GM21737 (cell line): ENCODE results near the gene RNF145.
"Not testable (repeated sequence)": the region's sequence is repeated elsewhere in the genome, so short reads cannot be mapped to it uniquely, and the experiment has no call there.

Experiments
- ATAC-seq: cut with Tn5 transposase; IDR thresholded peaks from one replicate; pipeline ENCODE4 v1.9.1; 2021; ENCODE audit warnings: mild to moderate bottlenecking, moderate library complexity; ENCODE audit not compliant: unreplicated experiment

RNF145 gene, protein sequence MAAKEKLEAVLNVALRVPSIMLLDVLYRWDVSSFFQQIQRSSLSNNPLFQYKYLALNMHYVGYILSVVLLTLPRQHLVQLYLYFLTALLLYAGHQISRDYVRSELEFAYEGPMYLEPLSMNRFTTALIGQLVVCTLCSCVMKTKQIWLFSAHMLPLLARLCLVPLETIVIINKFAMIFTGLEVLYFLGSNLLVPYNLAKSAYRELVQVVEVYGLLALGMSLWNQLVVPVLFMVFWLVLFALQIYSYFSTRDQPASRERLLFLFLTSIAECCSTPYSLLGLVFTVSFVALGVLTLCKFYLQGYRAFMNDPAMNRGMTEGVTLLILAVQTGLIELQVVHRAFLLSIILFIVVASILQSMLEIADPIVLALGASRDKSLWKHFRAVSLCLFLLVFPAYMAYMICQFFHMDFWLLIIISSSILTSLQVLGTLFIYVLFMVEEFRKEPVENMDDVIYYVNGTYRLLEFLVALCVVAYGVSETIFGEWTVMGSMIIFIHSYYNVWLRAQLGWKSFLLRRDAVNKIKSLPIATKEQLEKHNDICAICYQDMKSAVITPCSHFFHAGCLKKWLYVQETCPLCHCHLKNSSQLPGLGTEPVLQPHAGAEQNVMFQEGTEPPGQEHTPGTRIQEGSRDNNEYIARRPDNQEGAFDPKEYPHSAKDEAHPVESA

DNA sequence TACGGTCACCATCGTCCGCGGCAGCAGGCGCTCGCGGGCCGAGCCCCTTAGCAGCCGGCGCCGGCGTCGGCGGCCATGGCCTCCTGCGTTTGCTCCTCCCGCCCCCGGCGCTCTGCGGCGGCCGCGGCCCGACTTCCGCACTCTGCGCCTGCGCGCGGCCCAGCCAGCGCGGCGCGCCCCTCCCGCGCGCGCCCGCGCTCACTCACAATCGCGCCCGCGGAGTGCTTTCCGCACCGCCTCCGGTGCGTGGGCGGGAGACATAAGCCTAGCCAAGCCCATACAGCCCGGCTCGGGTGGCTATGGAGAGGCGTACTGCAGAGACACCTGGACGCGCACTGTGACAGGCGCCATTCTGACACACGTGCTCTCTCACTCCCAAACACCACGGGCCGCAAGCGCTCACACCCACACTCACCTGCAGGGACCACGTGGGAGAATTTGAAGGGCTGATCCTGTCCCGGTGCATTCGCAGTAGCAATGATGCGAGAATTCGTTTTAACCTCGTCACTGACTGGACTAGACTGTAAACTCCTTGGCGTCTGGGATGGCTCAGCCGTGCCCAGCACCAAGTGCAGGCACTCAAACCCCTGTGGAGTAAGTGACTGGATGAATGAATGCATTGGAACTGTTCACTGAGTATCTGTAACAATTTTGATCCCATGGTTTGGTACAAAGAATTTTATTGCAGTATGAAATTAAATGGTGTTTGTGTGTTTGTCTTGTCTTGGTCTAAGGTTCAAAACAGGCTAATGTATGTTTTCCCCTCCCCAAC is at the start of gene RNF145:
Gene RNF145, minus strand, starts transcription at position 116 of the 772 bp plus-strand sequence. CDS start 5,936 bp downstream, outside the sequence.
- peak; percentile 61 for ATAC-seq

DNA sequence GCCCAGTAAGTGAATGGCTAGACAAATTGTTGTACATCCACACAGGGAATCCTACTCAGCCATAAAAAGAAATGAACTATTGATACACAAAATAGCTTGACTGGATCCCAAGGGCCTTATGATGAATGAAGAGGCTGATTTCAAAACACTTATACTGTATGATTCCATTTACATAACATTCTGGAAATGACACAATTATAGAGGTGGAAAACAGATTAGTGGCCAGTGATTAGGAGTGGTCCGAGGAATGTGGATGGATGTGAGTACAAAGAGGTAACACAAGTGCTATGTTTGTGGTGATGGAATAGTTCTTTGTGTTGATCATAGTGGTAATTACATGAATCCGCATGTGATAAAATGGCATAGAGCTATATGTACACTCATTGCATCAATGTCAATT is 49.0 kb upstream of the RNF145 start:
- ATAC-seq = no peak

DNA sequence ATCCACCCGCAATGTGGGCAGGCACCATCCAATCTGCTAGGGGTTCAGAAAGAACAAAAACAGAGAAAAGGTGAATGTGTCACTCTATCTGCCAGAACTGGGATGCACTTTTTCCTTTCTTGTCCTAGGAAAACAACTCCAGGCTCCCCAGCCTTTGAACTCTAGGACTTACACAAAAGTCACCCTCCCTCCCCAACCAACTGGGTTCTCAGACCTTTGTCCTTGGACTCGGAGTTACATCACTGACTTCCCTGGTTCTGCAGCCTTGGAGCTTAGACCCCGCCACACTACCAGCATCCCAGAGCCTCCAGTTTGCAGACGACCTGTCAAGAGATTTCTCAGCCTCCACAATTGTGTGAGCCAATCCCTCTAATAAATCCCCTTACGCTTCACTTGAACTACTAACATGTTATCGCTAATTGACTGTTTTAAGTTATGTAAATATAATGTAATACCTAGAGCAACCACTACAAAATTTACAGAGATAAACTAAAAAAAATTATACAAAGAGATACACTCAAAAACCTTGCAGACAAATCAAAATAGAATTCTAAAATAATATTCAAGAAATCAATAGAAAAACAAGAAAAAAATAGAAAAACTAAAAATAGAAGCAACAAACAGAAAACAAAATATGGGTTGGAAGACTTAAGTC is 48.4 kb upstream of the RNF145 start:
- no peak for ATAC-seq

DNA sequence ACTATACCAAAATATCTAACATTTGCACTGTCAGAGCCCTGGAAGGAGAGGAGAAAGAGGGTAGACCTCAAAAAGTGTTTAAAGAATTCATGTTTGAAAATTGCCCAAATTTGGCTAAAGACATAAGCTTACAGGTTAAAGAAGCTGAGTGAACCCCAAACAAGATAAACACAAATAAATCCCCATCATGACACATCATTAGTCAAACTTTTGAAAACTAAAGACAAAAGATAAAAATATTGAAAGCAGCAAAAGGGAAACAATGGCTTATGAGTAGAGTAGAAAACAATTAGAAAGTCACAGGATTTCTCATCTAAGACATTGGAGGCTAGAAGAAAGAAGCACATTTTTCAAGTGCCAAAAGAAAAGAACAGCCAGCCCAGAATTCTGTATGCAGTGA is 47.7 kb upstream of the RNF145 start:
- ATAC-seq = no peak

DNA sequence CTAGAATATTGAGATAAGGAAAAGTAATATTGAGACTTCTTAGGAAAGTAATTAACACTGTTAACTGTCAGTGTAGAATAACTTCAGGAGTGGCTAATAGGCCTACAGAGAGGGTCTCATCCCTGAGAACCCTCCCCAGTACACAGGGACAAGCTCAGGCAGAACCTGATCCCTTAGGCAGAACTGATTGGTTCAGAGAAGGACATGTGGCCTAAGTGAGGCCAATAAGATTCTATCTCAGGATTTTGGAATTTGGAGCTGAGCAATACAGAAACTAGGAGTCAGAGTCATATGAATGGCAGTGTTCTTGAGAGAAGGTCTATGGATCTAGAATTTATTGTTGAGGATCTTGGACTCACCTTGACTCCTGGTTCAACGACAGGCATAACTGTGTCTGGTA is 42.8 kb upstream of the RNF145 start:
- ATAC-seq = no peak

DNA sequence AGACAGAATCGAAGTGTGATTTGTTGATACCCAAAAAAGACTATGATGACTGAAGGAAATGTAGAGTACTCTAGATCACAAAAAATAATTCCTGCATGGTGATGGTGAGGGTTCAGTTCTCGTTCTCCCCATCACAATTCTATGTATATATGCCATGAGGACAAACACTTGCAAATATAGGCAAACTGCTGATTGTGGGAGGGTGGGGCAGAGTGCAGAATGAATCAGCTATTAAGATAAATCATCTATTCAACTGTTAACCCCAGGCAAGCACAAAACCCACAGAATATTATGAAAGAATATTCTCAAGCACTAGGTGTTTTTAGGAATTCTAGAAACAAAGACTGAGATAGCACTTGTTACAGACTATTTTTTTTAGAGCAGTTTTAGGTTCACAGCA is 39.8 kb upstream of the RNF145 start:
- ATAC-seq = no peak

DNA sequence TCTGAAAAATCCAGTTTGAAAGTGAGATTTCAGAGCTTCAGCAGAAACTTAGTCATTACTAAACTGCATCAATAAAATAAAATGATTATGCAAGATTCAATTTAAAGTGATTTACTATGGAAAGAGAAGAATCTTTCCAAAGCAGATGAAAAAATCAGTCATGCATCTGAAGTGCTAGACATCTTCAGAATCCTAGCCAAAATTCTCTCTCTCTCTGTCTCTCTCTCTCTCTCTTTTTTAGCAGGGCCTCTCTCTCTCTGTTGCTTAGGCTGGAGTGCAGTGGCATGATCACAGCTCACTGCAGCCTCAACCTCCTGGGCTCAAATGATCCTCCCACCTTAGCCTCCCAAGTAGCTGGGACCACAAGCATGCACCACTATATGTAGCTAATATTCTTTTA is 35.5 kb upstream of the RNF145 start:
- ATAC-seq = no peak

DNA sequence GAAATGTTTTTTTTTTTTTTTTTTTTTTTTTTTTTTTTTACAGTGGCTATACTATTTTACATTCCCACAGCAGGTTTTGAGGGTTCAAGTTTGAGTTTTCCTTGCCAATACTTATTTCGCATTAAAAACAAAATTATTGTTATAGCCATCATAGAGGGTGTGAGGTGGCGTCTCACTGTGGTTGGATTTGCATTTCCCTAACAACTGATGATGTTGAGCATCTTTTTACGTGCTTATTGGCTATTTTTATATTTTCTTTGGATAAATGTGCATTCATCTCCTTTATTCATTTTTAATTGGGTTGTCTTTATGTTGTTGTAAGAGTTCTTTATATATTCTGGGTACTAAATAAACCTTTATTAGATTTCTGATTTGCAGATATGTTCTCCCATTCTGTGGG is 34.8 kb upstream of the RNF145 start:
- no peak for ATAC-seq

DNA sequence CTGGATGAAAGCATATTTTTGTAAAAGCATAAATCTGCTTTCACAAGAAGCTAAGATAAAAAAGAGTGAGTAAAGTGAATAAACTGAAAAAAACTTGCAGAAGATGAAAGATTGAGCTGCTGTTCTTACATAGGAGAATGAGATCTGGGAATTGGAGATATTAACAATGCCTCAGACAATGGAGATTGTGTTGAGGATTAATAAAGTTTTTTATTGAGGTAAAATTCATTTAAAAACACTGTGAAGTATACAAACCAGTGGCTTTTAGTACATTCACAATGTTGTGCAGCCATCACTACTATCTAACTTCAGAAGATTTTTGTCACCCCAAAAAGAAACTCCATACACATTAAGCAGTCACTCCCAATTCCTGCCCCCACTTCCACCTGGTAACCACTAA is 34.0 kb upstream of the RNF145 start:
- no peak for ATAC-seq

DNA sequence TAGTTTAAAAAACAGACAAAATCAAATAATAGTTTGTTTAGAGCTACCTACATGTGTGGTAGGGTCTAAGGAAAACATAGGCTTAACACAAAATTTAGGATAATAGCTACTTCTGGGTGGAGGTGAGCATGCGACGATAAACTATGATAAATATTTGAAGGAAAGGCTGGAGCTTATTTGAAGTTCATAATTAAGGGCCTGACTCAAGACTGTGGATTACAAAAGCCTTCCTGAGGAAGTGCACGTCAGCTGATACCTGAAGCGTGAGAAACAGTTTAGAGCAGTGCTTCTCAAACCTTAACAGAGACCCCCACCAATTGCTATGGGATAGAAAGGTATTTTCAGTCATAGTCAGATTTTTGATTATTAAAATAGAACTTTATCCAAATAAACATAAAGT is 33.3 kb upstream of the RNF145 start:
- no peak for ATAC-seq

DNA sequence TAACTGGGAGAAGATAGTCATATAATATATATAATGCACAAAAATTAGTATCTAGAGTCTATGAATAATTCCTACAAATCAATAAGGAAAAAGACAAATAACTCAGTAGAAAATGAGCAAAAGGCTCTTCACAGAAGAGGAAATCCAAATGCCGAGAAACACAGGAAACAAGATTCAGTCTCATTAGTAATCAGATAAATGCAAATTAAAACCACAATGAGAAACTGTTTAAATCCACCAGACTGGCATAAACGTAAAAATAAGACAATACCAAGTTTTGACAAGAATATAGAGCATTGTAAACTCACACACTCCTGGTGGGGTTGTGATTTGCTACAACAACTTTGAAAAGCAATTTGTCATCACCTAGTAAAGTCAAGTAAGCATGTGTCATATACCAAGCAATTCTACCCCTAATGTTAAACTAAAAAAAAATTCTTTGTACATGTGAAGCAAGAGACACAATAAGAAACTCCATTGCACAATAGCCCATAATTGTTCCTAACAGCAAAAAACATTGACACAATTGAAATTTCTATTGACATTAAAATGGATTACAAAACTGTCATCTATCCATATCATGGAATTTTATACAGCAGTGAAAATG is 32.7 kb upstream of the RNF145 start:
- ATAC-seq = no peak

DNA sequence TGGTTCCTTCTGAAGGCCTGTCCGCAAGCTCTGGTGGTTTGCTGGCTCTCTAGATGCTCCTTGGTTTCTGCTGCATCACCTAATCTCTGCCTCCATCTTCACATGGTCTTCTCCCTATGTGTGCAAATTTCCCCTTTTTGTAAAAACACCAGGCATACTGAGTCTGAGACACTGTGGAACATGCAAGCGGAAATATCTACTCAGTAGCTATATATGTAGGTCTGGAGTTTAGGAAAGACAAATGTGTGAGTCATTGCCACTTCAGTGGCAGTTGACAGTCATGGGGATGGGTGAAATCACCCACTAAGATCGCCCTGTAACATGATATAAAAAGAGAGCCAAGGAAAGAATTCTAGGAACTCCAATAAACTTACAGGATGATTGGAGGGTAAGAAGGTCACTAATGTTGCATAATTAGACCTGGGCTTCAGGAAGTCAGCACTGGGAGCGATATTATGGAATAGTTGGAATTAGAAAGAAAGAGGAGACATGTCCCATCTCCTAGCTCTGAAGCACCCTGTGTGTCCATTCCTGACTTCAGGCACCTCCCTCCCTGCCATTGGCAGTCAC is 31.0 kb upstream of the RNF145 start:
- ATAC-seq = no peak

DNA sequence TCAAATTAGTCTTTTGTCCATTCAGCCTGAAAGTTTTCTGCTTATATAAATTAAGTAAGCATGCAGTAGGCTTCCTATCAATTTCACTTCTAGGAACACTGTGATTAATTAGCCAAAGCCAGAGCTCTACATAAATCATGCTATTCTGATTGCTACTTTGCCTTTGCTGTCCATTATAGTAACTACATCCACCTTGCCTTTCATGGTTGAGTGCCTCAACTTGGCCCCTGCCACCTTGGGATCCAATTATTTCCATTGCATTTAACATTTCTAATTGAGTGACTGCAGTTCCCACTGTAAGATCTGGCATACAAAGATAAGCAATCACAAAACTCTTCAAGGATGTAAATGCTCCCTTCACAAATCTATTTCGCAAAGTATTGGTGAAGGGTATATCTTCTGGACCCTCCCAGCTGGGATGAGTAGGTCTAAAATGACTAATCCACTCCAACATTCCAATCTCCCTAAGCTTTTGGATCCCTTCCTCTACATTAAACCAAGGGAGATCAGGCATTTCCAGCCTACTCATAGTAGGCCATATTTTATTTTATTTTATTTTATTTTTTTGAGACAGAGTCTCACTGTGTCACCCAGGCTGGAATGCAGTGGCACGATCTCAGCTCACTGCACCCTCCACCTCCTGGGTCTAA is 26.6 kb upstream of the RNF145 start:
- not testable (repeated sequence) for ATAC-seq

DNA sequence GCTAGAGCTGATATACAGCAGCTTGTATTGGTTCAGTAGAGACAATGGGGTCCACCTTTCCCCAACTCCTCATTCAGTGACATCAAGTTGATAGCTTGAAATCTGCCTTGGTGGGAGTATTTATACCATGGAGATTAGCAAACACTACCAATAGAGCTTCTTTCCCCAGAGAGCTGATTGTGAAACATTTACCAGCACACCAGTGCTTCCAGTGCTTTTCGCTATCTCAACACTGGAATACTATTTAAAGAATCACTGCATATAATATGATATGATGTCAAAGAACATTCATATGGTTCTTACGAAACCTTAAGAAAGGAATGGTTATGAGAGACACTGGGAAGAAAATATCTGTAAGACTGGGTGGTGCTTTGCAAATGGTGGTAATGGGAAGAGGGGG is 21.8 kb upstream of the RNF145 start:
- ATAC-seq = no peak

DNA sequence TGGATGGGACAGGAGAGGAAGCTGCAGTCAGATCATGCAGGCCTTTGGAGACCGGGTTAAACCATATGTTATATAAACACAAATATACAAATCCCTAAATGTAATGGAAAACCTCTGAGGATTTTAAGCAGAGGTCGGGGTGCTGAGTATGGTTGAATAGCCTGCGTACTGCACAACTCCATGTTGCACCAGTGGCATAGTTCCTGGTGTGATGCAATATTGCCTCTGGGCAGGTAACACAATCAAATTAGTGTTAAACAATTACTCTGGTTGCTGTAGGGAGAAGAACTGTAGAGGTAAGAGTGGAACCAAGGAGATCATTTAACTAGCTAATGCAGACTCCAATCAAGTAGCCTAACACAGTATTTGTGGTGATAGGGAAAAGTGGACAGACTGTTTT is 21.3 kb upstream of the RNF145 start:
- no peak for ATAC-seq

DNA sequence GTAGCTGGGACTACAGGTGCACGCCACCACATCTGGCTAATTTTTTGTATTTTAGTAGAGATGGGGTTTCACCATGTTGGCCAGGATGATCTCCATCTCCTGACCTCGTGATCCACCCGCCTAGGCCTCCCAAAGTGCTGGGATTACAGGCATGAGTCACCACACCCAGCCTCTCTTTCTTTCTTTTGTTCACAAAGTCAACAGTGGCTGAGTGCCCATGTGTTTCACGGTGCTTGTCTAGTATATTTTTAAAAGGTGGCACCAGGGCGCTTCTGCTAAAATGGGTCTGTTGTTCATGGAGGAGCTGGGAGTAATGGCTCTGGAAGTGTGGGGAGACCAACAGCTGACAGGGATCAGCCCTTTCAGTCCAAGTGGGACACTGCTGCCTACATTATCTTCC is 18.7 kb upstream of the RNF145 start:
- not testable (repeated sequence) for ATAC-seq

DNA sequence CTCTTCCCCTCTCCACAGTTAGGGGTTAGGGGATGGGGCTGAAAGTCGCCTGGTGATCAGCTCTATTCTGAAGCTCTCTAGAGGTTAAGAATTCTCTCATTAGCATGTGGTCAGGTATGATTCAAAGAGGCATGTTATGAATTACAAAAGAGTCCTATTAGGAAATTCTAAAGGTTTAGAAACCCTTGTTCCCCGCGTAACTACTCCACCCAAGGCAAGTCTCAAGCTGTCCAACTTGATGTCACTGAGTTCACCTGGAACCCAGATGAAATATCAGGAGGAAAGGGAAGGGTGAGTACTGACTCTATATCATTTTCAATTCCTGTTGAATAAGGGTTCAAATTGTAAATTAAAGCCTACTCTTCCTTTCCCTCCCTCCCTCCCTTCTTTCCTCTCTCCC is 18.1 kb upstream of the RNF145 start:
- ATAC-seq = no peak

DNA sequence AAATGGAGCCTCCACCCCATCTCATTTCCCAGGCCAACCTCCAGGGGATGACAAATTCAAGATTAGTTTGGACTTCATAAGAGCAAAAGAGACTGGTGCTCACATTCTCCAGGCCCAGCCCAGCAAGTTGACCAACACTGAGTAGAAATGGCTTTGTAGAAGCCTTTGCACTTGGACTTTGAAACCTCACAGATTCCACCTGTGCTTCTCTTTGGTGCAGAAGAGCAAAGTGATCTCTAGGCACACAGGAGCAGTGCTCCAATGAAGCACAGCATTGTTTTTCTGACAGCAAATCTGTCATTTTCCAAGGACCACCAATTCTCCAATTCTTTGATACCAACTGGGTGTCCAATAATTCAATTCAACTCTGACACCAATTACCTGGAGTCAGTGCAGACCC is 17.1 kb upstream of the RNF145 start:
- ATAC-seq = no peak

DNA sequence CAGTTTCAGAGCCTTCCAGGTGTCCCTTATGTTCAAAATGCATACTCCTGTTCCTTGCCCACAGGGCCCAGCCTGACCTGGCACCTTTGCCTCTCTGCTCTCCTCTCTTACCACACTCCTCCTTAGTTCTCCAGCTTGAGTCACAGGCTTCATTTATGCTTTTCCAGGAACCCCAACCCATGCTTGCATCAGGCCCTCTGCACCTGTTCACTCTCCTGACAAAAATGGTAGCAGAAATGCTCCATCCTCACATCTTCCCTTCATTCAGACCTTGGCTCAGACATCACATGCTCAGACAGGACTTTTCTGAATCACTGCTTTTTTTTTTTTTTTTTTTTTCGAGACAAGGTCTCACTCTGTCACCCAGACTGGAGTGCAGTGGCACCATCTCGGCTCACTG is 15.1 kb upstream of the RNF145 start:
- no peak for ATAC-seq

DNA sequence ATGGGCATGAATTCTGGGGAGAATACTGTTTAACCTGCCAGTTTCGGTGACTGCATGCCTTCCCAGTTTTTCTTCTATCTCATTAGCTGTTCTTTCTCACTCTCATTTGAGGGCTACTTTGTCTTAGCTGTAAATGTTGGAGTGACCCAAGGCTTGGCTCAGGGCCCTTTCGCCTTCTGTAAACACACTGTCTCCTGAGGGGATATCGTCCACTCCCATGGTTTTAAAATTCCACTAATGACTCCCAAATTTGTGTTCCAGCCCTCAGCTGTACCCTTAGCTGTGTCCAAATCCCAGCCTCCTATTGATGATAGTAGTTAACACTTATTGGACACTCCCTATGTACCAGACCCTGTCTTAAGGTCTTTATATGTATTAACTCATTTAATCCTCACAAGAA is 14.1 kb upstream of the RNF145 start:
- ATAC-seq = no peak
